Endothelial cell of umbilical vein (primary cell): ENCODE measurements around the gene NCEH1. TPM values are rescaled to one million over a fixed set of nuclear protein-coding genes. Genes with fewer than 3 reads are reported as not detected.

ENCODE experiments used
- BruUV-seq: library from RNA; stranded (reverse); fragments of 400-500 nt; replicated peaks from 2 replicates; lab custom pipeline; 2021; lab: Mats Ljungman, UMichigan
- CTCF ChIA-PET: fragments of 300-600, 350-600 bp; sonication (Branson Sonifier 250); formaldehyde crosslinking; loops from one replicate; lab custom pipeline; 2021; ENCODE audit warnings: antibody characterized with exemption, inconsistent platforms; lab: Charles Lee
- POLR2A ChIA-PET: fragments of 300-600, 350-600 bp; sonication (Branson Sonifier 250); formaldehyde crosslinking; loops from one replicate; lab custom pipeline; 2021; ENCODE audit warnings: antibody characterized with exemption, inconsistent platforms; lab: Charles Lee
- DNase-seq: peaks from one replicate; pipeline ENCODE4 v3.0.0-alpha.2; 2011; ENCODE audit warnings: low read depth, low spot score
- FAIRE-seq: peaks from 2 replicates; lab custom pipeline; 2011; peaks lifted over from hg19 to GRCh38; lab: Jason Lieb, UNC
- H2AFZ ChIP-seq: 2 replicates; pipeline ENCODE4 v1.6.0; 2012; ENCODE audit warnings: low read depth, low read length, control low read depth, inconsistent platforms
- H3K27ac ChIP-seq: 2 replicates; pipeline ENCODE4 v1.5.1; 2011; ENCODE audit warnings: low read depth, mild to moderate bottlenecking, control low read depth, low read length, moderate library complexity; ENCODE audit not compliant: insufficient read depth
- H3K27me3 ChIP-seq, 2 experiments: 2 replicates each; pipeline versions ENCODE4 v1.6.0 to v1.6.1; 2011; ENCODE audit warnings: low read length in 2 of 2, mixed read lengths in 1 of 2; ENCODE audit not compliant: control insufficient read depth in 2 of 2, insufficient read depth in 2 of 2
- H3K36me3 ChIP-seq, 2 experiments: 2 replicates in 1 of 2; 3 replicates in 1 of 2; pipeline ENCODE4 v1.5.1; 2011; ENCODE audit warnings: low read length in 2 of 2, mild to moderate bottlenecking in 1 of 2, moderate library complexity in 1 of 2; ENCODE audit not compliant: control insufficient read depth in 2 of 2, insufficient read depth in 2 of 2; ENCODE audit errors: extremely low read depth in 1 of 2
- H3K4me1 ChIP-seq: 3 replicates; pipeline ENCODE4 v1.5.1; 2011; ENCODE audit warnings: mild to moderate bottlenecking, low read length; ENCODE audit not compliant: control insufficient read depth, insufficient read depth; ENCODE audit errors: extremely low read depth
- H3K4me2 ChIP-seq: 2 replicates; pipeline ENCODE4 v1.6.1; 2011; ENCODE audit warnings: low read length, control low read depth, mixed read lengths; ENCODE audit not compliant: insufficient read depth
- H3K4me3 ChIP-seq, 3 experiments: fragments of 200-600 bp in 1 of 3; sonication (generic), shearing (Covaris generic) in 1 of 3; replicated peaks in 1 of 3; 2 replicates each; pipeline ENCODE4 v1.5.1; 2011 to 2016; ENCODE audit warnings: control low read depth in 3 of 3, low read length in 3 of 3, mild to moderate bottlenecking in 2 of 3, inconsistent platforms in 1 of 3, low read depth in 1 of 3, moderate library complexity in 1 of 3; ENCODE audit not compliant: insufficient read depth in 1 of 3
- H3K79me2 ChIP-seq: 2 replicates; pipeline ENCODE4 v1.6.0; 2012; ENCODE audit warnings: low read length, inconsistent platforms; ENCODE audit not compliant: control insufficient read depth, insufficient read depth
- H3K9ac ChIP-seq: replicated peaks from 2 replicates; pipeline ENCODE3; 2011; ENCODE audit warnings: low read length, control low read depth; ENCODE audit not compliant: insufficient read depth; ENCODE audit errors: extremely low read depth
- H3K9me1 ChIP-seq: replicated peaks from 3 replicates; pipeline ENCODE4 v1.6.0; 2011; ENCODE audit warnings: mild to moderate bottlenecking, low read length; ENCODE audit not compliant: control insufficient read depth, insufficient read depth; ENCODE audit errors: extremely low read depth
- H3K9me3 ChIP-seq: replicated peaks from 2 replicates; pipeline ENCODE4 v1.5.1; 2012; ENCODE audit warnings: low read length, inconsistent platforms; ENCODE audit not compliant: control insufficient read depth, insufficient read depth
- H4K20me1 ChIP-seq: replicated peaks from 2 replicates; pipeline ENCODE3; 2011; ENCODE audit warnings: mild to moderate bottlenecking, low read length; ENCODE audit not compliant: control insufficient read depth, insufficient read depth; ENCODE audit errors: extremely low read depth
- EZH2 ChIP-seq: IDR thresholded peaks from 2 replicates; pipeline ENCODE4 v1.6.1; 2012; ENCODE audit warnings: borderline replicate concordance, low read depth, mild to moderate bottlenecking, moderate library complexity, low read length, inconsistent platforms; ENCODE audit not compliant: severe bottlenecking
- FOS ChIP-seq: IDR thresholded peaks from 2 replicates; pipeline ENCODE4 v1.6.1; 2011; ENCODE audit warnings: mild to moderate bottlenecking, low read length, moderate library complexity, borderline replicate concordance; ENCODE audit not compliant: insufficient read depth
- GATA2 ChIP-seq: IDR thresholded peaks from 2 replicates; pipeline ENCODE4 v1.7.0; 2011; ENCODE audit warnings: low read depth, mild to moderate bottlenecking, moderate library complexity, mixed read lengths, low read length; ENCODE audit not compliant: insufficient read length, insufficient read depth
- JUN ChIP-seq: IDR thresholded peaks from 2 replicates; pipeline ENCODE4 v1.6.1; 2011; ENCODE audit warnings: borderline replicate concordance, low read depth; ENCODE audit not compliant: insufficient read length, insufficient read depth
- MYC ChIP-seq: IDR thresholded peaks from one replicate; pipeline ENCODE4 v1.6.1; 2011; ENCODE audit warnings: mild to moderate bottlenecking, low read depth, low read length
- POLR2A ChIP-seq: IDR thresholded peaks from 2 replicates; pipeline ENCODE4 v1.6.1; 2012; ENCODE audit warnings: low read depth, mild to moderate bottlenecking, control low read depth, low read length
- dilution Hi-C: fragments of 300-500 bp; cut with MboI; formaldehyde crosslinking; loops from one replicate; pipeline ENCODE4 v1.15.0; 2019; ENCODE audit warnings: low sequenced_read_pairs; ENCODE audit not compliant: extremely low pct_ligation_motif_present
- intact Hi-C: fragments of 100-400 bp; cut with micrococcal nuclease; formaldehyde crosslinking; loops from one replicate; pipeline ENCODE4 v1.10.0; 2022
- polyA plus RNA-seq, 4 experiments: library from polyadenylated mRNA; depleted of rRNA in 3 of 4; stranded (reverse) in 3 of 4; unstranded in 1 of 4; fragments of >200 nt; gene quantifications; 2 replicates each; pipeline versions ENCODE4 v1.2.1 to v1.2.3, GENCODE V29; 2011 to 2012; ENCODE audit warnings: missing spikeins in 1 of 4
- total RNA-seq: library from RNA; stranded (reverse); gene quantifications from 2 replicates; pipeline ENCODE4 v1.2.3, GENCODE V29; 2021
- TF ChIP-seq, protein P1 (sequence below), 2 donors: IDR thresholded peaks; 1 replicate in 1 of 2; 2 replicates in 1 of 2; pipeline ENCODE4 v1.5.1; 2011; ENCODE audit warnings: low read length in 2 of 2, mild to moderate bottlenecking in 2 of 2, moderate library complexity in 2 of 2, control low read depth in 1 of 2, inconsistent platforms in 1 of 2, low read depth in 1 of 2; ENCODE audit not compliant: insufficient read depth in 1 of 2; ENCODE audit errors: extremely low read depth in 1 of 2
- TF ChIP-seq, protein P2 (sequence below): IDR thresholded peaks from 2 replicates; pipeline ENCODE4 v1.6.1; 2011; ENCODE audit not compliant: insufficient read depth, insufficient read length

NCEH1 gene
- total and polyA plus RNA-seq, 2 donors (not counting 3 experiments of a cell fraction or from before 2014, with no cell fraction given): 10.0 to 20.3 TPM

GRCh38 chr3:172581757-172582166, 129.1 kb downstream of the NCEH1 start:
- no peaks in the 10 kb centered on the region for H3K79me2 ChIP-seq
- no peaks in the 10 kb centered on the region for H3K9me3 ChIP-seq
- TF ChIP-seq GATA2: no peak
- no peak for TF ChIP-seq POLR2A
- dilution Hi-C loops: no loop called here
- H3K9me1 ChIP-seq: no peaks in the 10 kb centered on the region
- no peaks in the 10 kb centered on the region for H3K36me3 ChIP-seq
- ChIA-PET POLR2A (no interaction called here), CTCF (interaction anchor here (1.5 to 1.8 kb wide), 3 partner anchors 13 to 22 kb away, joined by 3 to 6 read pairs (median 3); no protein-coding TSS in a partner anchor)
- no peak for DNase-seq
- BruUV-seq: no TSS peak
- no peak overlapping the region for H3K4me3 ChIP-seq
- no peaks in the 10 kb centered on the region for H3K4me1 ChIP-seq
- no peak overlapping the region for H2AFZ ChIP-seq
- no peak overlapping the region for H3K27ac ChIP-seq
- H4K20me1 ChIP-seq: no peaks in the 10 kb centered on the region
- H3K27me3 ChIP-seq: peaks cover 0 to 3% of the 10 kb centered on the region in 2 experiments
- no peak overlapping the region for H3K9ac ChIP-seq
- H3K4me2 ChIP-seq: no peak overlapping the region
- FAIRE-seq: no peak
- intact Hi-C loops: no loop called here

- CTCF ChIA-PET: interaction anchor here (0.8 to 1.8 kb wide), 4 partner anchors 9 to 18 kb away, joined by 3 to 6 read pairs (median 3); no protein-coding TSS in a partner anchor
- H3K9me1 ChIP-seq: no peaks in the 10 kb centered on the region
- no peaks in the 10 kb centered on the region for H3K9me3 ChIP-seq
Measured at GRCh38 chr3:172580680-172581401, 130.0 kb downstream of the NCEH1 start.

More at GRCh38 chr3:172580680-172581401, 130.0 kb downstream of the NCEH1 start:
- H3K4me2 ChIP-seq: no peak overlapping the region
- DNase-seq (peak; percentile 43), FAIRE-seq (no peak)
- POLR2A ChIA-PET: no interaction called here
- no peak overlapping the region for H3K4me3 ChIP-seq
- intact Hi-C loops (no loop called here), dilution Hi-C loops (no loop called here)
- no peak for TF ChIP-seq FOS
- TF ChIP-seq, protein P1, sequence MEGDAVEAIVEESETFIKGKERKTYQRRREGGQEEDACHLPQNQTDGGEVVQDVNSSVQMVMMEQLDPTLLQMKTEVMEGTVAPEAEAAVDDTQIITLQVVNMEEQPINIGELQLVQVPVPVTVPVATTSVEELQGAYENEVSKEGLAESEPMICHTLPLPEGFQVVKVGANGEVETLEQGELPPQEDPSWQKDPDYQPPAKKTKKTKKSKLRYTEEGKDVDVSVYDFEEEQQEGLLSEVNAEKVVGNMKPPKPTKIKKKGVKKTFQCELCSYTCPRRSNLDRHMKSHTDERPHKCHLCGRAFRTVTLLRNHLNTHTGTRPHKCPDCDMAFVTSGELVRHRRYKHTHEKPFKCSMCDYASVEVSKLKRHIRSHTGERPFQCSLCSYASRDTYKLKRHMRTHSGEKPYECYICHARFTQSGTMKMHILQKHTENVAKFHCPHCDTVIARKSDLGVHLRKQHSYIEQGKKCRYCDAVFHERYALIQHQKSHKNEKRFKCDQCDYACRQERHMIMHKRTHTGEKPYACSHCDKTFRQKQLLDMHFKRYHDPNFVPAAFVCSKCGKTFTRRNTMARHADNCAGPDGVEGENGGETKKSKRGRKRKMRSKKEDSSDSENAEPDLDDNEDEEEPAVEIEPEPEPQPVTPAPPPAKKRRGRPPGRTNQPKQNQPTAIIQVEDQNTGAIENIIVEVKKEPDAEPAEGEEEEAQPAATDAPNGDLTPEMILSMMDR (IDR thresholded peaks at IDR 0.05; ENCODE audit: extremely low read depth in 1 of 2, insufficient read depth in 1 of 2, low read depth in 1 of 2, low read length in 2 of 2): no peak
- TF ChIP-seq GATA2: no peak
- no peak for TF ChIP-seq MYC
- no peak for TF ChIP-seq POLR2A
- TF ChIP-seq, protein P2, sequence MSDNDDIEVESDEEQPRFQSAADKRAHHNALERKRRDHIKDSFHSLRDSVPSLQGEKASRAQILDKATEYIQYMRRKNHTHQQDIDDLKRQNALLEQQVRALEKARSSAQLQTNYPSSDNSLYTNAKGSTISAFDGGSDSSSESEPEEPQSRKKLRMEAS: no peak
- TF ChIP-seq EZH2: no peak
- TF ChIP-seq JUN: no peak
- no peaks in the 10 kb centered on the region for H3K4me1 ChIP-seq
- no peaks in the 10 kb centered on the region for H4K20me1 ChIP-seq
- no TSS peak for BruUV-seq
- peaks cover 0 to 5% of the 10 kb centered on the region in 2 experiments for H3K27me3 ChIP-seq
- no peaks in the 10 kb centered on the region for H3K36me3 ChIP-seq
- H3K9ac ChIP-seq: no peak overlapping the region
- no peaks in the 10 kb centered on the region for H3K79me2 ChIP-seq
- no peak overlapping the region for H3K27ac ChIP-seq
- no peak overlapping the region for H2AFZ ChIP-seq
